Right lung (tissue), 5 donors: Measurements from ENCODE around the gene ZDHHC19. TPM values are rescaled to one million over a fixed set of nuclear protein-coding genes. Genes with fewer than 3 reads are reported as not detected.
"Not testable (repeated sequence)": the region's sequence is repeated elsewhere in the genome, so short reads cannot be mapped to it uniquely, and the experiment has no call there.

ENCODE experiments used
- DNase-seq, 2 donors: peaks; one replicate each; pipeline ENCODE4 v3.0.0-alpha.2; 2013
- polyA plus RNA-seq, 5 donors: library from polyadenylated mRNA; unstranded; fragments of 120-200 nt; gene quantifications; one replicate each; pipeline versions ENCODE4 v1.2.1 to v1.2.3, GENCODE V29; 2013; ENCODE audit warnings: inconsistent platforms in 1 of 5, low replicate concordance in 1 of 5; ENCODE audit not compliant: insufficient read length in 5 of 5, insufficient read depth in 1 of 5

The ZDHHC19 gene
- polyA plus RNA-seq, 5 donors, result 0.27 to 0.47 TPM; not detected in 3

- not testable (repeated sequence) for DNase-seq
Measured at GRCh38 chr3:196205442-196206205, 5.6 kb downstream of the ZDHHC19 start.

DNA sequence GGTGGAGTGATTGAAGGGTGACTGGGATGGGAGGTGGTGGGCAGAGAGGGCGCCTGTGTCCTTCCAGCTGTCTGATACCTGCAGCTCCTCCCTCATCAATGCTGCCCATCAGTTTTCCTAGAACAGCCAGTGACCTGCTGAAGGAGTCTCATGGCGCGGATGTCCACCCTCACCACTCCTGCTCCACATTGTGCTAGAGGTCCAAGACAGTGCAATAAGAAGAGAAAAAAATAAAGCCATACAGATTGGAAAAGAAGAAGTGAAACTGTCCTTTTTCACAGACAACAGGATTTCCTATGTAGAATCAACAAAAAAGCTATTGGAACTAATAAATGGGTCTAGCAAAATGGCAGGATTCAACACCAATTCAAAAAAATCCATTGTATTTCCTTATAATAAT is 7.4 kb downstream of the ZDHHC19 start:
- DNase-seq, result no peak

GRCh38 chr3:196202516-196202970 is 8.7 kb downstream of the ZDHHC19 start:
- no peak for DNase-seq

DNA sequence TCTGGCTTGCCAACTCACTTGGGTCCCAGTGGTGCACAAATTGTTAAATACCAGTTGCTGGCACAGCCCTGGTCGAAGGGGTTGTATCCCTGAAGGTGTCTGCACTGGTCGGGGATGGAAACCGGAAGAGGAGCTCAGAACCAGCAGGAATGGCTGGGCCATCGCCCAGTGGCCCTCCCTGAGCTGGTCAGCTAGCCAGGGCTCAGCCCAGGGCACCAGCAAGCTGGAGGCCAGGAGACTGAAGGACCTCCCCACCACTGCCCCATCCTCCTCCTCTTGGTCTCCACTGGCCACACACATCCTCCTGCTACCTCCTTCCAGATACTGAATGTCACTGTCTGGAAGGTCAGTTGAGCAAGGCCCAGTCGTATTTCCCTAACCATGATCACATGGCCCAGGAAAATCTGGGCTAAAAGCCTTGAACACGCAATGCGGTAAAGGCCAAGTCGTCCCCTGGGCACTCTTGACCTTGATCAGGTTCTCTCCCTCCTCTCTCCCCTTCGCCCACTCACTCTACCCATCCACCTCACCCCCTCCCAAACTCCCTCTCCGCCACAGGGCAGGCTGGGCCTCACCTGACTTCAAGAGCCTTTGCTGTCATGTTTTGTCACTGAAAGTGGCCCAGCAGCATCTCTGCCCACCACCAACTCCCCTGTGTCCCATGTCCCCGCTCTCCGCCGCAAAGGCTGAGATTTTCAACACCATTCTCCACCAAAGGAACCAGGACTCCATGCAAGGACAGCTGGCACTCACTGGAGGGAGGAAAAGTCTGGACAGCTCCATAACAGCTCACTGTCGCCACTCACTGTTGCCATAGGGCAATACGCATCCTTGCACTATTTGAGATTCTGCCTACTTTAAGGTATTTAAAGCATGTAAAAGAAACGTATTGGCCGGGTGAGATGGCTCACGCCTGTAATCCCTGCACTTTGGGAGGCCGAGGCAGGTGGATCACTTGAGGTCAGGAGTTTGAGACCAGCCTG is 12.1 kb downstream of the ZDHHC19 start:
- DNase-seq, result no peak

DNA sequence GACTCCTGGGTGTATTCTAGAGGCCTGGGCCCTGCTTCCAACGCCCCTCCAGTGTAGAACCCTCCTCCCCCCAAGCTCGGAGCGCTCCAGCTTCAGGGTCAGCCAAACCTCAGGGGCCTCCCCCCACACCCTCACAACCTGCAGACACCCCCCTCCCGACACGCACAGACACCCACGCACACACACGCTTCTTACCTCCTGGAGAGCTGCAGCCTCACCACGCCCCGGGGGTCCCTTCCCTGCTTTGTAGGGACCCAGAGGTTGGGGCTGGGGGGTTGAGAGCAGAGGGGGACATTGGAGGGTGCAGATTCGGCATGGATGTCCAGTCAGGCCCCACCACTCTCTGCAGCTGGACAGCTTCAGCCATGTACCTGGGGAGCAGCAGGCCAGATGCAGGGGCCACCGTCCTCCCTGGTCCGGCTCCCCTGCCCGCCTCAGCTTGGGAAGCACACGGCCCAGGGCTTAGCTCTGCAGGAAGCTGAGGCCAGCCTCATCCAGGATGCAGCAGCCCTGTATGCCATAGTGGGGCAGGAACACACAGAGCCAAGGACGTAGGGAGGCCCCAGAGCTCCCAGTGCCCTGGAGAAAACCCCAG is 13.0 kb downstream of the ZDHHC19 start:
- DNase-seq, result no peak

GRCh38 chr3:196197524-196197923 is 13.7 kb downstream of the ZDHHC19 start:
- no peak for DNase-seq

DNA sequence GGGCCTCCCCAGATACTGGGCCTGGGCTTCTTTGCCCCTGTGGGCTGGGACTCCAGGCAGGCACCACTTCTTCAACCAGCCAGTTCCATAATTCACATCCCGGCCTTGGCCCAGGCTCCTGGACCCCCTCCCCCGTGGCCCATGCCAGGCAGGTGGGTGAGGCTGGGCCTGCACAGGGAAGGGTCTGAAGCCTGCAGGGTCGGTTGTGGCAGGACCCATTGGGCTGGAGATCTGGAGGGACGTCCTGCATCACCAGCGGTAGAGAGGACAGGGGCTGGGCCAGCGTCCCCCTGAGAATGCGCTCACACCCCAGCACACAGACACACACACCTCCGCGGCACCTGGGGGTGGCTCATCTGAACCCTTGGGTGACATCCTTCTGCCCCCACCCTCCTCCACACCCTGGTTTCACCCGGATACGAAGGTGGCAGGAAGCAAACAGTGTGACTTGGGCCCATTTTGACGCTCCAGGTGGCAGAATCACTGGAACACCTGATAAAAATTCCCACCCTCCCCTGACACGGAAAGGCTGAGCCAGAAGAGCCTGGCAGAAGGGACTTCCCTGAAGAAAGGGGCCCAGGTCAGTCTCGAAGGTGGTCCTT is 15.4 kb downstream of the ZDHHC19 start:
- DNase-seq, result no peak

GRCh38 chr3:196194542-196194915 is 16.7 kb downstream of the ZDHHC19 start:
- DNase-seq, result no peak

DNA sequence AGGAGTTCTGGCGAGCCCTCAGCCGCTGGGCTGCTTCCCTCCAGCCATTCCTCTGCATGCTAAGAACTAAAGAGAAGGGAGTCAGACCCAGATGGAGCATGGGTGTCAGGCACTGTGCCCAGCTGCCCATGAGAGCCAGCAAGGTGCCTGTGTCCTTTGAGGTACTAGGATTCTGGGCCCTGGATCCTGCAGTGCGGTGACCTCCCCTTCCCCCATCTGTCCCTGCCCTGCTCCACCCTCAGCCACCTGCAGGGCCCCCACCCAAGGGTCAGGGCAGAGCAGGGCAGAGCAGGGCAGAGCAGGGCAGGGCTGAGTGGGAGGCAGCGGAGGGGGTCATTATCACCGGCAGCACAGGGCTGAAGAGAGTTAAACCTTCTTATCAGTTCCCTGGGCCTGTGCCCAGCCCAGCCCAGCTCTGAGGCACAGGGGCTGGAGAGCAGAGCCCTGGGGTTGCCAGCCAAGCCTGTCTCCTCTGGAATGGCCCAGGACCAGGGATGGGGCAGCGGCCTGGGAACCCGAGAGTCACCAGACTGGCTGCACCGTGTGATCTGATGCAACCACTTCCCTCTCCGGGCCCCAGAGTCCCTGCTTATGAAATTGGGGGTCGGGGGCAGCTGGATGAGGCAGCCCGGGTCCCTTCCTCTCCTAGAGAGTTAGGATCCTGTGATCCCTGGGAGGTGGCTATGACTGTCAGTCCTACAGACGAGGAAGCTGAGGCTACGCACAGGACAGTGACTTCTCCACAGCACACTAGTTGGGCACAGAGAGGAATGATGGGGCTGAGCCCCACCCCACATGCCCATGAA is 17.3 kb downstream of the ZDHHC19 start:
- no peak for DNase-seq

DNA sequence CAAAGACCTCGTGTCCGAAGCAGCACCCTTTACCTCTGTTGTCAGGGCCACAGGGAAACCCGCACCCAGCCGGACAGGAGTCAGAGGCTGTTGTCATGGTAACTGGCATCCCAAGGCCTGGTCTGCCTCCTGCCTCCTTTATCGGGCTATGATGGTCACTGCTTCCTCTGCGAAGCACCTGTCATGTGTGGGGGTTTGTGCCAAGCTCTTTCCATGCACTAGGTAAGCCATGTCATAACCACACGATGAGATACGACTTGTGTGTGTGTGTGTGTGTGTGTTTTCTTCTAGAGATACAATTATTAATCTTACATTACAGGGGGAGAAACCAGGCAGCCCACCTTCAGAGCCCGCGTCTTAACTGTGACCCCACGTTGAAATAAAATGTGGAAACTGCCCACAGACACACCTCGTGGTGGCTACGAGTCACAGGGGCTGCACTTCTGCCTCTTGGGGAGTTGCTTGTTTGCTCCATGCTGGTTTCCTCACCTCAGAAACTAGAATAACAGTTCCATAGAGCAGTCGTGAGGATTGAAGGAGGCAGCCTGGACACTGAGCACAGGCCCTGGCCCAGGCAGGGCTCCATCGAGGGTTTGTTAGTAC is 18.0 kb downstream of the ZDHHC19 start:
- no peak for DNase-seq

GRCh38 chr3:196192524-196193051 is 18.6 kb downstream of the ZDHHC19 start:
- no peak for DNase-seq

- no peak for DNase-seq
Measured at GRCh38 chr3:196192036-196192523, 19.1 kb downstream of the ZDHHC19 start.

GRCh38 chr3:196189566-196190347 is 21.4 kb downstream of the ZDHHC19 start:
- no peak for DNase-seq

DNA sequence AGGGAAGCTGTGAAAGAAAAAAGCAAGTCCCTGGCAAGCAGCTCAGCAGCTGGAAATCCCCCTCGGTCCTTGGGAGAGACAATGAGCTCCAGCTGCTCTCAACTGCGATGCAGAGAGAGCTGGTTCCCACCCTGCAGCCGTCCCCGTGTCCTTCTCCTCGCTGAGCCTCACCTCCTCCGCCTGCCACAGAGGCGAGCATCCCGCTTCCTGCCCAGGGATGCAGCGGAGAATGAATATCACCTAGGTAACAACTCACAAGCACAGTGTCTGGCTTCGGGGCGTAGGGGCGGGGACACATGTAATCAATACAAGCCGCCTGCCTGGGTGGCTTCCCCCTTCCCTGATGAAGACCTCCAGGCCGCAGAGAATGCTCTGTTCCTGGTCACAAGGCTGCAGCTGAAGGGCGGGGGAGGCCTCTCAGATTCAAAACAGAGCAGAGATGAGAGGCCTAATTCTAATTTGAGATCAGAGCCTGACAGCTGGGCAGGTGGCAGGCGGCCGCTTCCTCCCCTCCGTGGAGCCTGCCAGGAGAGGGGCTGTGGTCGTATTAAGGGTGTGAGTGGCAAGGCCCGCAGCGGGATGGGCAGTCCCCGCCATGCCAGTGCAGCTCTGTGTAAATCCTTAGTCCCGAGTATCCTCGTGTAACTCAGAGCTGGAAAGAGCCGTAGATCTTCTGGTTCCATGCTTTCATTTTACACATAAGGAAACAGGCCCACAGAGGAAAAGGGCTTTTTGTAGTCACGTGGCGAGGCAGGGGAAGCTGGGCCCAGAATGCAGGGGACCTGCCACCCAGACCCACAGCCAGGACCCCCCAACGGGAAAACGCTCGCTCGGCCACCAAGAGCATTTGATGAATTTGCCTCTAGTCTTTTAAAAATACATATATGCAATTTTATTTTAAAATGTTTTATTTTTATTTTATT is 24.3 kb downstream of the ZDHHC19 start:
- no peak for DNase-seq

GRCh38 chr3:196184881-196185280 is 26.3 kb downstream of the ZDHHC19 start:
- DNase-seq, result no peak

GRCh38 chr3:196184169-196184432 is 27.1 kb downstream of the ZDHHC19 start:
- DNase-seq, result not testable (repeated sequence)

DNA sequence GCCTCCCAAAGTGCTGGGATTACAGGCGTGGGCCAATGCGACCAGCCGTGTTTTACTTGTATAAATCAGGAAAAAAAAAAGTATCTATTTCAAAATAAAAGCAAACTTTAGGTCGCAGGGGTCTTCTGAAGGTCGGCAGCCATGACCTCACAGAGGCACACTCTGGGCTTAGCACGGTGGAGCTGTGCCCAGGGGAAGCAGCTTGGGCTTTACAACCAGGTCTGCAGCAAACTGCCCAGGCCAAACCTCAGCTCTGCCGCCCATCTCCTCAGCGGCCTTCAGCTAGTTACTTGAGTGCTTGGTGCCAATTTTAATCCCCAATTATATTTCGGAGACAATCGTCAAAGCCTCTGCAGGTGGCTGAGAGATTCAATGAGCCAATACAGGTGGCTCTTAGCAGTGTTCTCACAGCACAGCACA is 30.1 kb downstream of the ZDHHC19 start:
- no peak for DNase-seq

- DNase-seq, result no peak
Measured at GRCh38 chr3:196180346-196180745, 30.9 kb downstream of the ZDHHC19 start.
